Activated CD4-positive, CD25-positive, alpha-beta regulatory T cell treated with anti-CD3 and anti-CD28 coated beads, Interleukin-2, amount 50 U/mL, for 24 hours (primary cell): ENCODE measurements around the gene DEFB116.
"Not testable (repeated sequence)": the region's sequence is repeated elsewhere in the genome, so short reads cannot be mapped to it uniquely, and the experiment has no call there.

Experiments
- ATAC-seq, 2 donors: fragments of 150-1000 bp; cut with Tn5 transposase; one replicate each; pipeline ENCODE4 v1.10.0; 2021; ENCODE audit warnings: mild to moderate bottlenecking in 1 of 2, moderate library complexity in 1 of 2

DEFB116 gene, protein sequence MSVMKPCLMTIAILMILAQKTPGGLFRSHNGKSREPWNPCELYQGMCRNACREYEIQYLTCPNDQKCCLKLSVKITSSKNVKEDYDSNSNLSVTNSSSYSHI

DNA sequence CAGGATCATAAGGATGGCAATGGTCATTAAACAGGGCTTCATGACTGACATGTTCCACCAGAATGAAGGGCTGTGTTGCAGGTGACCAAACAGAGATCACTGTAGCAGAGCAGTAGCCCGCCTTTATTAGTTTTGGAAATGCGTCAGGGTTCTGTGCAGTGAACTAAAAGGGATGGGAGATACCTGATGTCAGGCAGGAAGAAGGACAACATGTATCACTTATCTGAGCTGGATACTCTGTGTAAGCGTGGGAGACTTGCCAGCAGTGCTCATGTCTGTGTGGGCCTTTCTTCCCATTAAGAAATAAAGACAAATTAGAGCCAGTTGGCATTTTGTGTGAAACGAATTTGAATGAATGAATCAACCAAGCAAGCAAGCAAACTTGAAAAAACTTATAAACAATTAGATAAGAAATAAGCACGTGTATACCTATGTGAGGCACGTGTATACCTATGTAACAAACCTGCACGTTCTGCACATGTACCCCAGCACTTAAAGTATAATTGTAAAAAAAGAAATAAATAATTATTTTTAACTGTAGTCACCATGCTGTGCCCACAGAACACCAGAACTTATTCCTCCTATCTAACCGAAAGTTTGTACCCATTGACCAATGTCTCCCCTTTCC, at the start of gene DEFB116:
TSS of gene DEFB116 (minus strand) at position 51 of the 628 bp plus-strand sequence. CDS start at position 51, 0 bp downstream.
- ATAC-seq = no peak

DNA sequence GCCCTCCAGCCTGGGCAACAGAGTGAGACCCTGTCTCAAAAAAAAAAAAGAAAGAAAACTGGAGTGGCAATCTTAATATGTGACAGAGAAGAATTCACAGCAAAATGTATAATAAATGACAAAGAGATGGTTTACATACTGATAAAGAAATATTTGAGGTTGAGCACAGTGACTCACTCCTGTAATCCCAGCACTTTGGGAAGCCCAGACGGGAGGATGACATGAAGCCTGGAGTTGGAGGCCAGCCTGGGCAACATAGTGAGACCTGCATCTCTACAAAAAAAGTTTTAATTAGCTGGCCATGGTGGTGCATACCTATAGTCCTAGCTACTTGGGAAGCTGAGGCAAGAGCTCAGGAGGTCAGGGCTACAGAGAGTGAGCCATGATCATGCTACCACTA, 47.6 kb upstream of the DEFB116 start:
- no peak for ATAC-seq

DNA sequence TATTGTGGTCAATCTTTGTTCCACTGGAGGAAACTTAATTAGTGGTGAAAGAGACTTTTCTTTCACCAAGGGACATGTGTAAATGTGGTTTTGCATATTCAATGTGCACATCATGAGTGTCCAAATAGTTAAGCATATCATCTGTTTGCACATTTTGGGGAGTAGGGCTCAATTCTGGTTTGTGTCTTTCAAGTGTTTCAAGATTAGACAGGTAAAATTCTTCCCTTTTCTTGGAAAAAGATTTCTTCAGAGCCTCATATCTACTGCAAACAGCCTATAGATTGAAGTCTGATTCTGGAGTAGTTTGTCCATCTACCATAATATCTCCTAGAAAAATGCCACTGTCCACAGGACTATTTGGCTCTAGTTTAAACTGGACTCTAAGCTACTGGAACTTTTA, 33.1 kb upstream of the DEFB116 start:
- no peak for ATAC-seq

DNA sequence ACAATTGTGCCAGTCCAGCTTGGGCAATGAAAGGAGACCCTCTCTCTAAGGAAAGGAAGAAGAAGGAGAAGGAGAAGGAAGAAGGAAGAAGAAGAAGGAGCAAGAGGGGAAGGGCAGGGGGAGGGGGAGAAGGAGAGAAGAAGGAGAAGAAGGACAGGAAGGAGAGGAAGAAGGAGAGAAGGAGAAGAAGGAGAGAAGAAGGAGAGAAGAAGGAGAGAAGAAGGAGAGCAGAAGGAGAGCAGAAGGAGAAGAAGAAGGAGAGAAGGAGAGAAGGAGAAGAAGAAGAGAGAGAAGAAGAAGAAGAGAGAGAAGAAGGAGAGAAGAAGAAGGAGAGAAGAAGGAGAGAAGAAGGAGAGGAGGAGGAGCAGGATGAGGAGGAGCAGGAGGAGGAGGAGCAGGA, 22.5 kb upstream of the DEFB116 start:
- ATAC-seq = no peak

DNA sequence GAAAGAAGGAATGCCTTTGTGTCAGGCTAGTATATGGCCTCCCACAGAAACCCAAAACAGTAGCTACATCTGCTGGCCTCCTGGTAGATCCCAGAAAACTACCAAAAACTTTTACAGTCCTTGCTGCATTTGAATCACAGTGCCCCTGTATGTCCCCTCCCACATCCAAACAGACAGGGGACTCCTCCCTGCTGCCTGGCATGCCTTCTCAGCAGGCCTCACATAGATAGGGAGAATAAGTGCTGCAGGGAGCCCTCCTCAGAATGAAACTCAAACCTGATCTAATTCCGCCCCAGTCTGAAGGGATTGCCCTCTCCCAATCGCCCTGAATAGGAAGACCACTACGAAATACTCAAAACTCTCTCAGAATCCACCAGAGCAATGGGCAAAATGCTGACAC, 14.1 kb upstream of the DEFB116 start:
- ATAC-seq = no peak

DNA sequence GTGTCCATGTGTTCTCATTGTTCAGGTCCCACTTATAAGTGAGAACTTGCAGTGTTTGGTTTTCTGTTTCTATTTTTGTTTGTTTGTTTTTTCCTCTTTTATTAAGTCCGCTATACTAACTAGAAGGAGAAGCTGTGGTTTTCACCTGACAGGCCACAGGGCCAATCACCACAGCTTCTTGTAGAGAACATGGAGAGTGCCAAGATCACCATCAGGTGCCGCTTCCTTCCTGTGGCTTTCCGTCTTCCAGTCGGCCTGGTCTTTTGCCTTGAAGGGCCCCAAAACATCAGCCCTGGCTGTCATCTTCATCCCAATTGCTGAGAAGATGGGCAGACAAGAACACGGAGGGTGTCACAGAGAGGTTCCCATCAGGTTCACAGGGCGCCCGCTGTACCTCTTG, 23.4 kb downstream of the DEFB116 start:
- ATAC-seq = not testable (repeated sequence)

DNA sequence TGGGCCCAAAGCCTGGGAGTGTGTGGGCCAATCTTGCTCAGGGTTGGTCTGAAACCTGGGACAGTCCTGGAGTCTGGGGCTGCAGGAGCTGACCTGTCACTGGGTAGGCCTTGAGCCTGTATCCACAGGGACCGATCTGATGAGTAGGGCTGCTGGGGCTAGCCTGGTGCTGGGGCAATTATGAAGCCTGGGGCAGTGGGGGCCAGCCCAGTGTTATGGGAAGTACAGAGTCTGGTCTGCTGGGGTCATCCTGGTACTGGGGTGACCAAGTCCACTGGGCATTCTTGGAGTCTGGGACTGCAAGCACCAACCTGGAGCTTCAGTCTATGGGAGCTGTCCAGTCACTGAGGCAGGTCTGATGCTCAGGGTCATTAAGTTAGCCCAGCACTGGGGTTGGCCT, 30.2 kb downstream of the DEFB116 start:
- ATAC-seq = no peak

DNA sequence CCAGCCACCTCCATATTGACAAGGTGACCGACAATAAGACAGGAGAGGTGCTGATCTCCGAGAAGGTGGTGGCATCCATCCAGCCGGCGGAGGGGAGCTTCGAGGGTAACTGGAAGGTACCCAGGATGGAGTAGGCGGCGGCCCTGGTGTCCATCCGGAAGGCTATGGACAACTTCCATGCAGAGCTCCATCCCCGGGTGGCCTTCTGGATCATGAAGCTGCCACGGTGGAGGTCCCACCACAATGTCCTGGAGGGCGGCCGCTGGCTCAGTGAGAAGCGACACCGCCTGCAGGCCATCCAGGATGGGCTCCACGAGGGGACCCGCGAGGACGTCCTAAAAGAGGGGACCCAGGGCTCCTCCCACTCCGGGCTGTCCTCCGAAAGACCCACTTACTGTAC, 33.9 kb downstream of the DEFB116 start:
- ATAC-seq = no peak

DNA sequence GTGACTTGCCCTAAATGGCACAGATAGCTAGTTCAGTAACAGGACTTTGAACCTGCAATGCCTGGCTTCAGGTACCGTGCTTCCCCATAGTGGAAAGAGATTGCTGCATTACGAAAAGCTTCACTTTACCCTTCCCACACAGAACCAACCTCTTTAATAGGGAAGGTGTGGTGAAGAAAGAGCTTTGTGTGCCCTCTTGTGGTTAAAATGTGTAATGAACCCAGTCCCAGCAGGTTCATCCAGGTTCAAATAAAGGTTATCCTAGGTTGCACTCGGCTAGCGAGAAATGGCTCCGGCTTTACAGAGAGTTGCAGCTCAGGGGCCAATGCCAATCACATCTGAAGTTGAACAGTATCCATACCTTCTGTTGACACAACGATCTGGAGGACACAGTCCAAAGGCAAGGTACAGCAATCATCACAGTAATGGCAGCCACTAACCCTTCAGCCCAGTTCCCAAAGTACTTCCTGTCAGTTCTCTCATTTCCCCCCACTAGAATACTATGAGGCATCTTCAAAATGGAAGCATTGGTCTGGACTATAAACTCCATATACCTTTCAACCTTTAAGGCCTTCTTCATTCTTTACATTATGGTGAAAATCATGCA, 48.0 kb downstream of the DEFB116 start:
- no peak for ATAC-seq

DNA sequence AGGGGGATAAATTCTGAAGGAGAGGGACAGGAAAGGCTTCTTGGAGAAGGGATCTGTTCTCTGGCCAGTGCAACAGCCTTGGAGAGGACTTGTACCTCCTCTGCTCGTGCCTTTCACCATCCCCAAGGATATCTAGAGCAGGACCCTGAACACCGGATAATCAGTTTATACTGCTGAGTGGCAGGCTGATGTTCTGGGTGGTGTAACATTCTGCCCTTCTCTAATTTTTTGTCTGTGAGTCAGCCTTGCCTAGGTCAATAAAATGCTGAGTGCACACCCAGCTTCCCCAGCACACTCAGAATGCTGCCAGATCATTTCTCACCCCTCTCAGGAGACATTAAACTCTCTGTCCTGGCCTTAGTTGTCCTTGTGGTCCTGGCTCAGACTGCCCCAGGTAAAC, 51.0 kb downstream of the DEFB116 start, which contains the start of gene DEFB115:
TSS of gene DEFB115 (plus strand) at position 301 of the 400 bp plus-strand sequence. CDS start at position 301, 0 bp downstream.
- ATAC-seq = no peak

DNA sequence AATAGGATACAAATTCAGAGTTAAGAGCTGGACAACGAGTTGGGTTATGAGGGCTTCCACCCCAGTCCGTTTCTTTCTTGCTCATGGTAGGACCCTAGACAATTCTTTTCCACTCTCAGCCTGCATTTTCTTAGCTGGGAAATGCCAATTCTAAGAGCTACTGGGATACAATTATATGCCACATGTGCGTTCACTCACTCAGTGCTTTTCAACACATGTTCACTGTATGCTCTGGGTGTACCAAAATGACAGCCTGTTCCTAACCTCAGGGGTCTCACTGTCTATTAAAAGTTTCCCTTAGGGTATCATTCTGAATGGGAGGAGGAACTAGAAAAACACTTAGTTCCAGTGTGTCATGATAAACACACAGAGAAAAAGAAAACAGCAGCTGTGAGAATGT, 51.4 kb downstream of the DEFB116 start:
- ATAC-seq = no peak
